GM19193 (cell line): ENCODE data around the gene DERL2.

Source experiments
- POLR2A ChIP-seq: IDR thresholded peaks from 4 replicates; pipeline ENCODE4 v1.6.1; 2011; ENCODE audit not compliant: insufficient read depth, insufficient read length; ENCODE audit errors: extremely low read depth

The DERL2 gene

DNA sequence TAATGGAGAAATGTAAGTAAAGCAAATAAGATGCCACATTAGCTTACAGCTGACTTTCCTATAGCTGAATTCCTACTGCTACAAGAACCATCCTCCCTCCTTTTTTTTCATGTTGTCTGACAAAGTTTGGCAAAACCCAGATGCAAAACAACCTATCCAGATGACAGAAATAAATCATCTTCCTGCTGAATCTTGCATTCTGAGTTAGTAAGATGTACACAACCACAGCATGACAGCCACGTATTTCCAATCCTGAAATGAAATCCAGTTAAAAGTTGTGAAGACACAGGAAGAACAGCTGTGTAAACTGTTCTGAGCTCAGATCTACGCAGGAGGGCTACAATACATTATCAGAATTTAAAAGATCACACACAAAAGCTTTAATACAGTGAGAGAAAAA, 12.1 kb downstream of the DERL2 start:
- no peak for TF ChIP-seq POLR2A

- TF ChIP-seq POLR2A, result no peak
Measured at GRCh38 chr17:5472511-5472910, 13.5 kb downstream of the DERL2 start.

GRCh38 chr17:5468075-5468473, 17.9 kb downstream of the DERL2 start:
- no peak for TF ChIP-seq POLR2A

DNA sequence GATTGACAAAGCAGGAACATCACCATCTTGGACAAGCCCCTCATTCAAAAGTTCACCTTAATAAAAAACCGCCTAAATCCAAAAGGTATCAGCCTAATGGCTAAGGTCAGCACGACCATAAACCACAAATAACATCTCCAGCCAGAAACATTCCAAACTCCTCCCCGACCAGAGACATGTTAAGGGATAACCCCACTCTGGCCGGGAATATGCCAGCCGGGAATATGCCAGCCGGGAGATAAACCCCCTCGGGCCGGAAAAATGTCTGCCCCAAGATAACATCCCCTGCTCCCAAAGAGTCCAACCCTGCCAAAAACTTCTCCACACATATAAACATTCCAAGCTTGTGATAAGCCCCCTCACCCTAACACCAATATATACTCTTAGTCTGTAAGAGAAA, 18.6 kb downstream of the DERL2 start:
- TF ChIP-seq POLR2A, result no peak

- TF ChIP-seq POLR2A, result no peak
Measured at GRCh38 chr17:5466295-5466694, 19.7 kb downstream of the DERL2 start.

GRCh38 chr17:5464717-5465507, 21.1 kb downstream of the DERL2 start:
- no peak for TF ChIP-seq POLR2A

- no peak for TF ChIP-seq POLR2A
Measured at GRCh38 chr17:5446786-5447185, 39.2 kb downstream of the DERL2 start.

GRCh38 chr17:5444209-5444608, 41.8 kb downstream of the DERL2 start:
- no peak for TF ChIP-seq POLR2A

DNA sequence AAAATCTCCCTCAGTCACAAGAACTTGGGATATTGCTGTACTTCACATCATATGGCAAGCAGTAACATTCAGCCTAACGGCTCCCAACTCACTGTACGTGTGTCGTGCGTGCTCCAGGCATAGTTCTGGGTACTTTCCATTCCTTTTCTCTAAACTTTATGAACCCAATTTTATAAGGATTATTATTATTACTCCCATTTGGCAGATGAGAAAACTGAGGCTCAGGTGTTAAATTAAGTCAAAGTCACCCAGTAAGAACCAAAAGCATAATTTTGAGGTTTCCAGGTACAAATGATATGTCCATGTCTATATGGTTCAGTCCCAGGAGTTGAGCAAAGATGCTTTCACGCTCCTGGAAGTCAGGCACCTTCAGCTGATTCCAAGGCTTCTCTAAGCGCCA, 42.2 kb downstream of the DERL2 start:
- no peak for TF ChIP-seq POLR2A

GRCh38 chr17:5439446-5439764, 46.6 kb downstream of the DERL2 start:
- no peak for TF ChIP-seq POLR2A

- TF ChIP-seq POLR2A, result peak; percentile 88
Measured at GRCh38 chr17:5438716-5439445, 47.1 kb downstream of the DERL2 start, which contains the start of gene C1QBP. Gene C1QBP, minus strand, starts transcription at chr17:5439155. Its CDS starts 82 bp downstream, at chr17:5439073.

DNA sequence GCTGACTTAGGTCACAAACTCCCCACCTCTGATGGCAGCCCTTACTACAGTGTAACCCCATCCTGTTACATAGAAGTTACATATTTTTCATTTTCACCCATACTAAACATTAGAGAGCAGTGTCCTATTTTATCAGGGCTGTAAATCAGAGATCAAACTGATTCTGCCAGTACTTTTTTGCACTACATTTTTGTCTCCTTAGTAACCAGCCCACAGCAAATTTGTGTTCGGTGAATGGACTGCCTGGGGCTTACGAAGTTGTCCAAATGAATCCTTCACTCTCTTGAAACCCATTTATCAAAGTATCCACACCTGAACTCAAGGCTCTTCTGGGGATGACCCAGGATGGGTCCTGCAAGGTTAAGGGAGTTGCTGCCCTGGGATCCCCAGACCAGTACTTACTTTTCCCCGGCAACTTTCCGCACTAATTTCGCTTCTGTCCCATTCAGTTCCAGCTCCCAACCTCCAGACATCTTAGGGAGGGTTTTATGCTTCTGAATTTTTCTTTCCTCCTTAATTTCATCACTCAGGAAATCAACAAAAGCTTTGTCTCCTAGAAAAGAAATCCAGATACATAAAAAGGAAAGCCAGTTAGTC, 48.2 kb downstream of the DERL2 start:
- no peak for TF ChIP-seq POLR2A

GRCh38 chr17:5434984-5435383, 51.0 kb downstream of the DERL2 start:
- no peak for TF ChIP-seq POLR2A

DNA sequence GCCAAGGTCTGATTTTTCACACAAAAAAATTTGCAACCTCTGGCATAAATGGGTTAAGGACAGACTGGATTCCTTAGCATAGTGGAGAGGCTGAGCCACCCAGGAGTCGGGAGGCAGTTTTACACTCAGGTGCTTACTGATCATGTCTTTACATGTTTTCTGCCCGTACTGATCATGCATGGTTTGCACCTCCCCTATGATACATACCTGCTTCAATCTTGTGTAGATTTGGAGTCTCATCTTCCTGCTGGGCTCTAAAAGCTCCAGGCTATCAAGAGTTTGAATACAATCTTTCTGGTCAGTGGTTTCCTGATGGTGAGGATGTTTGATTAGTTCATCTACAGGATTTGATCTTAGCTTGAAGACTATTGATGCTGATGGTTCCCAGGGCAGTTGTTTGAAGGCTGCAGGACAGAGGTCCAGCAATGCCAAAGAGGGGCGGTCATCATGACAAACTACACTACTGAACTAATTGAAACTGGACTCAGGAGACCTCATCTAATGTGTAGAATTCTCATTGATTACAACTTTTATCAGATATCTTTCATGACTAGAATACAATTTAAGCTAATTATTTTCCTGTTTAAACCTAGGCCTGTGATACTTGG, 53.9 kb downstream of the DERL2 start:
- TF ChIP-seq POLR2A, result no peak

DNA sequence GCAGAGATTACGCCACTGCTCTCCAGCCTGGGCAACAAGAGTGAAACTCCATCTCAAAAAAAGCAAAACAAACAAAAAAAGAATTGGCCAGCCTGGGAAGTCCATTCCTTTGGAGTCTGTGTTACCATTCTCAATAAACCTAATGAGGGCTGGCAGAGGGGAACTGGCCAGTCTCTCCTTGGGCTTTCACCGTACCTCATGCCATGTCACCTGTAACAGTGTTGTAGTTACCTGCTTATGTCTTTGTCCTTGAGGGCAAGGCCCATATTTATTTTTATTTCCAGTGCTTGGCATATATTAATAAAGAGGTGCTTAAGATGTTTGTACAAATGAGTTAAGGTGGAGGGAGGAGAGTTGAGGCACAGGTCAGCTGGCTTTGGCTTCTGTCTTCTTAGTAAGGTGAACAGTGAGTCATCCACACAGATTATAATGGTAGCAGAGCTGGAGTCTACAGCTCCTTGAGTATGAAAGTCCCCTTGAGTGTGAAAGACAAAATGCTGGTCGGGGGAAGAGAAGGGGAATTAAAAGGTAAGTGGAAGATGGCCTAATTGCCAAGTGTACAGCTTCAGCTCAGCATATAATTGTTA, 55.5 kb downstream of the DERL2 start:
- TF ChIP-seq POLR2A, result no peak
